WTC11 (cell line): Measurements from ENCODE around the gene PEX26. TPM values are rescaled to one million over a fixed set of nuclear protein-coding genes. Genes with fewer than 3 reads are reported as not detected.

Source experiments
- ATAC-seq: fragments of 200-7000 bp; cut with Tn5 transposase; 2 replicates; pipeline ENCODE4 v1.10.0; 2021; ENCODE audit warnings: mild to moderate bottlenecking, moderate library complexity
- CTCF ChIA-PET: fragments of 300-600 bp; sonication (Branson Sonifier 250); formaldehyde crosslinking; loops from one replicate; lab custom pipeline; 2021; ENCODE audit warnings: antibody characterized with exemption; lab: Charles Lee
- POLR2A ChIA-PET: fragments of 350-600 bp; sonication (Branson Sonifier 250); formaldehyde crosslinking; loops from one replicate; lab custom pipeline; 2021; ENCODE audit warnings: antibody characterized with exemption; lab: Charles Lee
- DNase-seq: peaks from one replicate; pipeline ENCODE4 v3.0.0; 2021; ENCODE audit warnings: low spot score
- H3K27ac Mint-ChIP-seq: 2 replicates; pipeline ENCODE4 v1.8.0; 2021; ENCODE audit warnings: mixed read lengths
- H3K27me3 Mint-ChIP-seq: 2 replicates; pipeline ENCODE4 v1.8.0; 2021; ENCODE audit warnings: low read depth, mild to moderate bottlenecking, moderate library complexity, mixed read lengths
- H3K36me3 Mint-ChIP-seq: 2 replicates; pipeline ENCODE4 v1.8.0; 2021; ENCODE audit warnings: mixed read lengths
- H3K4me1 Mint-ChIP-seq: 2 replicates; pipeline ENCODE4 v1.8.0; 2022; ENCODE audit warnings: mixed read lengths
- H3K4me3 Mint-ChIP-seq: 2 replicates; pipeline ENCODE4 v1.8.0; 2021; ENCODE audit warnings: mild to moderate bottlenecking, moderate library complexity, mixed read lengths
- H3K9me3 Mint-ChIP-seq: 2 replicates; pipeline ENCODE4 v1.8.0; 2021; ENCODE audit warnings: mixed read lengths
- AFF4 ChIP-seq: sonication (generic); formaldehyde crosslinking; IDR thresholded peaks from 2 replicates; pipeline ENCODE4 v1.8.1; 2023; ENCODE audit warnings: mild to moderate bottlenecking, missing genetic modification reagents, borderline replicate concordance
- AR ChIP-seq: fragments of 250-450 bp; sonication (Bioruptor Pico); IDR thresholded peaks from 2 replicates; pipeline ENCODE4 v1.9.0; 2021; ENCODE audit warnings: mild to moderate bottlenecking
- ATF3 ChIP-seq: sonication (generic); formaldehyde crosslinking; conservative IDR thresholded peaks from 2 replicates; pipeline ENCODE4 v1.8.1; 2022; ENCODE audit warnings: mild to moderate bottlenecking, missing genetic modification reagents
- CTCF ChIP-seq: fragments of 200-600 bp; IDR thresholded peaks from 2 replicates; pipeline ENCODE4 v1.8.0; 2022; ENCODE audit warnings: antibody characterized with exemption
- ETV6 ChIP-seq: sonication (generic); formaldehyde crosslinking; IDR thresholded peaks from 2 replicates; pipeline ENCODE4 v1.8.1; 2022; ENCODE audit warnings: mild to moderate bottlenecking, missing genetic modification reagents
- GABPB1 ChIP-seq: sonication (generic); formaldehyde crosslinking; IDR thresholded peaks from 2 replicates; pipeline ENCODE4 v1.8.1; 2023; ENCODE audit warnings: mild to moderate bottlenecking, missing genetic modification reagents
- HMGXB4 ChIP-seq: sonication (generic); formaldehyde crosslinking; IDR thresholded peaks from 2 replicates; pipeline ENCODE4 v1.8.1; 2023; ENCODE audit warnings: mild to moderate bottlenecking, moderate library complexity, missing genetic modification reagents
- PRRX2 ChIP-seq: fragments of 250-450 bp; sonication (Bioruptor Pico); IDR thresholded peaks from 2 replicates; pipeline ENCODE4 v1.8.0; 2021; ENCODE audit warnings: mild to moderate bottlenecking
- SMAD3 ChIP-seq: sonication (generic); formaldehyde crosslinking; IDR thresholded peaks from 2 replicates; pipeline ENCODE4 v1.8.0; 2022; ENCODE audit warnings: missing genetic modification reagents, mild to moderate bottlenecking, borderline replicate concordance
- TCF7 ChIP-seq: sonication (generic); formaldehyde crosslinking; IDR thresholded peaks from 2 replicates; pipeline ENCODE4 v1.8.0; 2022; ENCODE audit warnings: mild to moderate bottlenecking, low read depth, missing genetic modification reagents, moderate library complexity
- TEAD4 ChIP-seq: sonication (generic); formaldehyde crosslinking; IDR thresholded peaks from 2 replicates; pipeline ENCODE4 v1.8.0; 2022; ENCODE audit warnings: mild to moderate bottlenecking, missing genetic modification reagents
- USF1 ChIP-seq: sonication (generic); formaldehyde crosslinking; IDR thresholded peaks from 2 replicates; pipeline ENCODE4 v1.8.0; 2022; ENCODE audit warnings: mild to moderate bottlenecking, missing genetic modification reagents
- ZNF138 ChIP-seq: sonication (generic); formaldehyde crosslinking; conservative IDR thresholded peaks from 2 replicates; pipeline ENCODE4 v1.8.1; 2022; ENCODE audit warnings: mild to moderate bottlenecking, moderate library complexity, missing genetic modification reagents
- ZNF317 ChIP-seq: sonication (generic); formaldehyde crosslinking; IDR thresholded peaks from 2 replicates; pipeline ENCODE4 v1.8.1; 2023; ENCODE audit warnings: low read depth, mild to moderate bottlenecking, moderate library complexity, missing genetic modification reagents, borderline replicate concordance
- ZNF396 ChIP-seq: fragments of 250-450 bp; sonication (Bioruptor Pico); IDR thresholded peaks from 2 replicates; pipeline ENCODE4 v1.8.0; 2021; ENCODE audit warnings: mild to moderate bottlenecking, moderate library complexity, borderline replicate concordance
- ZNF423 ChIP-seq: fragments of 250-450 bp; sonication (Bioruptor Pico); IDR thresholded peaks from 2 replicates; pipeline ENCODE4 v2.1.2; 2022; ENCODE audit warnings: mild to moderate bottlenecking, moderate library complexity
- ZNF425 ChIP-seq: fragments of 250-450 bp; sonication (Bioruptor Pico); conservative IDR thresholded peaks from 2 replicates; pipeline ENCODE4 v1.9.0; 2021; ENCODE audit warnings: mild to moderate bottlenecking
- ZSCAN18 ChIP-seq: fragments of 250-450 bp; sonication (Bioruptor Pico); IDR thresholded peaks from 2 replicates; pipeline ENCODE4 v2.1.2; 2022; ENCODE audit warnings: mild to moderate bottlenecking, moderate library complexity
- total RNA-seq: library from RNA; stranded (reverse); gene quantifications from 3 replicates; pipeline ENCODE4 v1.2.3, GENCODE V29; 2021

The PEX26 gene
- total RNA-seq, 1 experiment from 2014 or later, result 52.3 TPM

- Mint-ChIP-seq H3K27me3 (no peaks in the 10 kb centered on the region), H3K4me1 (no peaks in the 10 kb centered on the region), H3K4me3 (no peak overlapping the region), H3K9me3 (peaks cover 3% of the 10 kb centered on the region; the same call in 1 of the 2 replicates), H3K27ac (no peak overlapping the region), H3K36me3 (peaks cover 17% of the 10 kb centered on the region)
- CTCF ChIA-PET, result no interaction called here
- no peak for TF ChIP-seq GABPB1
- TF ChIP-seq ZNF138, result no peak
- no peak for TF ChIP-seq PRRX2
- no peak for TF ChIP-seq CTCF
- TF ChIP-seq SMAD3 (CRISPR knock-in tag), result no peak
- no peak for TF ChIP-seq AFF4 (CRISPR knock-in tag)
- TF ChIP-seq USF1 (CRISPR knock-in tag), result no peak
- POLR2A ChIA-PET, result interaction anchor here (0.7 kb wide), 1 partner anchor 372 kb away, joined by 3 read pairs; no protein-coding TSS in a partner anchor
- DNase-seq, result no peak
- no peak for ATAC-seq
Measured at GRCh38 chr22:18096823-18097222, 19.0 kb downstream of the PEX26 start.

GRCh38 chr22:18100781-18101180 is 23.0 kb downstream of the PEX26 start:
- H3K9me3 Mint-ChIP-seq, result peaks cover 16% of the 10 kb centered on the region
- no peak for DNase-seq
- H3K4me3 Mint-ChIP-seq, result no peak overlapping the region
- POLR2A ChIA-PET, result no interaction called here
- H3K27ac Mint-ChIP-seq, result no peak overlapping the region
- H3K27me3 Mint-ChIP-seq, result peaks cover 6% of the 10 kb centered on the region
- ATAC-seq, result no peak
- CTCF ChIA-PET, result interaction anchor here (0.9 to 1.2 kb wide), 2 partner anchors 10 to 212 kb away, joined by 4 read pairs; partner anchors contain the start of gene TUBA8
- peaks cover 9% of the 10 kb centered on the region for H3K36me3 Mint-ChIP-seq
- no peaks in the 10 kb centered on the region for H3K4me1 Mint-ChIP-seq
- TF ChIP-seq TEAD4, result no peak
- TF ChIP-seq ZNF396 (CRISPR knock-in tag), result no peak
- TF ChIP-seq ZNF425, result no peak
- no peak for TF ChIP-seq ETV6 (CRISPR knock-in tag)
- no peak for TF ChIP-seq ZNF423 (CRISPR knock-in tag)
- no peak for TF ChIP-seq AR (CRISPR knock-in tag)
- TF ChIP-seq TCF7 (CRISPR knock-in tag), result no peak
- TF ChIP-seq ZSCAN18 (CRISPR knock-in tag), result no peak
- TF ChIP-seq ZNF317, result no peak
- no peak for TF ChIP-seq ATF3 (CRISPR knock-in tag)
- no peak for TF ChIP-seq HMGXB4
